ENCODE results near the gene CGNL1.

The CGNL1 gene

GRCh38 chr15:57451555-57451954, 75.2 kb downstream of the CGNL1 start:
- TF ChIP-seq ZFX (IDR thresholded peaks at IDR 0.05) = no peak
- no peak for TF ChIP-seq CTCF (conservative IDR thresholded peaks at IDR 0.05)
- no peak overlapping the region for H3K27ac ChIP-seq

GRCh38 chr15:57452090-57452754, 75.9 kb downstream of the CGNL1 start:
- TF ChIP-seq ZFX (IDR thresholded peaks at IDR 0.05) (no peak), CTCF (conservative IDR thresholded peaks at IDR 0.05) (no peak)
- no peak overlapping the region for H3K27ac ChIP-seq

GRCh38 chr15:57455929-57456328, 79.6 kb downstream of the CGNL1 start:
- H3K27ac ChIP-seq = no peak overlapping the region
- TF ChIP-seq ZFX (IDR thresholded peaks at IDR 0.05) (no peak), CTCF (conservative IDR thresholded peaks at IDR 0.05) (no peak)

- no peak overlapping the region for H3K27ac ChIP-seq
- TF ChIP-seq CTCF (conservative IDR thresholded peaks at IDR 0.05) (no peak), ZFX (IDR thresholded peaks at IDR 0.05) (no peak)
Measured at GRCh38 chr15:57456559-57456958, 80.3 kb downstream of the CGNL1 start.

- H3K27ac ChIP-seq = no peak overlapping the region
- no peak for TF ChIP-seq CTCF (conservative IDR thresholded peaks at IDR 0.05)
- TF ChIP-seq ZFX (IDR thresholded peaks at IDR 0.05) = no peak
Measured at GRCh38 chr15:57457726-57458125, 81.4 kb downstream of the CGNL1 start.

GRCh38 chr15:57458356-57458781, 82.1 kb downstream of the CGNL1 start:
- no peak for TF ChIP-seq ZFX (IDR thresholded peaks at IDR 0.05)
- no peak for TF ChIP-seq CTCF (conservative IDR thresholded peaks at IDR 0.05)
- no peak overlapping the region for H3K27ac ChIP-seq

- H3K27ac ChIP-seq = peak overlapping the region; percentile 16; the same call in 1 of the 2 replicates
- no peak for TF ChIP-seq ZFX (IDR thresholded peaks at IDR 0.05)
- TF ChIP-seq CTCF (conservative IDR thresholded peaks at IDR 0.05) = no peak
Measured at GRCh38 chr15:57460208-57460816, 84.0 kb downstream of the CGNL1 start.

Data from C4-2B (cell line).